Kidney epithelial cell (primary cell): ENCODE data around the gene SLC4A11. TPM values are rescaled to one million over a fixed set of nuclear protein-coding genes. Genes with fewer than 3 reads are reported as not detected.

Experiments used
- DNase-seq: peaks from one replicate; pipeline ENCODE4 v3.0.0-alpha.2; 2010; ENCODE audit warnings: low read depth
- H3K27me3 ChIP-seq: 2 replicates; pipeline ENCODE4 v1.6.0; 2011; ENCODE audit warnings: low read length; ENCODE audit not compliant: control insufficient read depth, insufficient read depth
- H3K36me3 ChIP-seq: 2 replicates; pipeline ENCODE4 v1.5.1; 2011; ENCODE audit warnings: low read length; ENCODE audit not compliant: control insufficient read depth, insufficient read depth
- H3K4me3 ChIP-seq: 2 replicates; pipeline ENCODE4 v1.5.1; 2011; ENCODE audit warnings: low read depth, mild to moderate bottlenecking, control low read depth, low read length
- CTCF ChIP-seq: IDR thresholded peaks from 2 replicates; pipeline ENCODE4 v1.5.1; 2011; ENCODE audit warnings: mild to moderate bottlenecking, moderate library complexity, low read length, control low read depth, inconsistent platforms; ENCODE audit not compliant: insufficient read depth, poor library complexity, severe bottlenecking
- total RNA-seq: library from RNA; depleted of rRNA; stranded (reverse); fragments of >200 nt; gene quantifications from 2 replicates; pipeline ENCODE4 v1.2.3, GENCODE V29; 2015

SLC4A11 gene
- total RNA-seq, result 4.9 and 8.5 TPM in 2 replicates

DNA sequence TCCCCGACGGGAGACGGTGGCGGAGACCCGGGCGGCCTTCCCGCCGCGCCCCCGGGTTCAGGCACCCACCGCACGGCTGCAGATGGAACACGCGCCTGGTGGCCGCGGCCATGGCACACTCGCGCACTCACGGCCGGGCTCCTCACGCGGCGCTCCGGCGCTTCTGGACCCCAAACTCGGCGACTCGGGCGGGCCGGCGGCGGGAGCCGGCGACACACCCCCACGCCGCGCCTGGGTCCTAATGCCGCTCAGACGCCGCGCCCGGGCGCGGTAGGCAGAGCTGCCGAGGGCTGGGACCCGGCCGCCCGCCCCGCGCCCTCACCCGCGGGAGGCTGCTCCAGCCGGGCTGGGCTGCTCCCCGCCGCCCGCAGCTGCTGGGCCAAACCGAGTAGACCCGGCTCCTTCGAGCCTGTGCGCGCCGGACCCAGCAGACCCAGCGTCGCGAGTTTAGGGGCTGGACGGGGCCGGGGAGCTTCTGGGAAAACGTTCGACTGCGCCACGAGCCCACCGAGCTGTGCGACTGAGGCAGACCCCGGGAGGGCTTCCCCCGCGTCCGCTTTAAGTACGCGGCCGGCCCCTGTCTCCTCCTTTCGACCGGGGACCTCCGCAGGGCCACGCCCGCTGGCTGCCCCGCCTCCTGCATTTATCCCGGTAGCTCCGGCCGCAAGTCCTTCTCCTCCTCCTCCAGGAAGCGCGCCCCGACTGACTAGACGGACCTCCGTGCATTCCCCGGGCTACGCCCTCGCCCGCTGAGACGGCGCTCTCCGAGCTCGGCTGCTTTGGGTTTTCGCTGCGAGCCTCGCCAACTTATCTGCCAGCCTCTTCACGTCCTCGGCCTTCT is at the start of gene SLC4A11:
Gene SLC4A11, minus strand, starts transcription at position 165 of the 841 bp plus-strand sequence. Its CDS starts 53 bp downstream, at position 112.
- TF ChIP-seq CTCF, result no peak
- H3K4me3 ChIP-seq, result peak within 1 kb of the TSS; percentile 56
- peak; percentile 42 for DNase-seq
- no peaks in the 10 kb centered on the region for H3K36me3 ChIP-seq
- H3K27me3 ChIP-seq, result peaks cover 25% of the 10 kb centered on the region

GRCh38 chr20:3283222-3283820 is 44.3 kb upstream of the SLC4A11 start:
- Histone ChIP-seq H3K27me3 (no peaks in the 10 kb centered on the region), H3K36me3 (peaks cover 1% of the 10 kb centered on the region), H3K4me3 (no peak overlapping the region)
- no peak for TF ChIP-seq CTCF
- DNase-seq, result no peak

DNA sequence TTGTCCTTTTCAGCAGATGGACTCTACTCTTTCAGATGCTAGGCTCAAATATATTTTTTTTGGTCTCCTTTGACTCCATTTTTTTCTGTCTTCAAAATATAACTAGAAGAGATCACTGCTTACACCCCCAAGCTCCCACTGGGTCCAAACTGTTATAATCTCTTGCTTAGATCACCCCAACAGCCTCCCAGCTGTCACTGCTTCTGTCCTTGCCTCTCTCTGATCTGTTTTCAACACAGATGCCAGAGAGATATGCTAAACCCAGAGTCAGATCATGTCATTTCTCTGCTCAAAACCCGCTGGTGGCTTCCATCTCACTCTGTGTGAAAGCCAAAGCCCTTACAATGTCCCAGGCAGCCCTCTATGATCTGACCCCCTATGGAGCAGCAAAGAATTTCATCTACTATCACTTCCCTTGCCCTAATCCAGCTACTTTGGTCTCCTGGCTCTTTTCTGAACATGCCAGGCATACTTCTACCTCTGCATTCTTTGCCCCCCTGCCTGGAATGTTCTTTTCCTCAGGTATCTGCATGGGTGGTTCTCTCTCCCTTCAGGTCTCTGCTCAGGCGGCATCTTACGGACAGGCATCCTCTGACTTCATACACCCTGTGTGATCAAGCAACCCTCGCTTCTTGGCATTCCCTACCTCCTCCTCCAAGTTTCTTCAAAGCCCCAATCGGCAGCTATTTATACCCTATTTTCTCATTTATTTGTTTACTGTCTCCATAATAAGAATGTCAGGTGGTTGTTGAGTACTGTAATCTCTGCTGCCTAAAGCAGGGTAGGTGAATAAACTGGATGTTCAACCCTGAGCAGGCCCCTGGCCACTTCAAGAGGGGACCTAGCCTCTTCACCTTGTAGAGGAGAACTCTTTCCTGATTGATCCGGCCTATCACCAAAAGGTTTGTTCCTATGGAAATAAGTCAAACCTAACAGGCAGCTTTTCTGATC is 43.6 kb upstream of the SLC4A11 start:
- DNase-seq, result no peak
- peaks cover 3% of the 10 kb centered on the region for H3K36me3 ChIP-seq
- no peaks in the 10 kb centered on the region for H3K27me3 ChIP-seq
- TF ChIP-seq CTCF, result no peak
- H3K4me3 ChIP-seq, result no peak overlapping the region

- Histone ChIP-seq H3K36me3 (peaks cover 5% of the 10 kb centered on the region), H3K27me3 (no peaks in the 10 kb centered on the region), H3K4me3 (no peak overlapping the region)
- no peak for DNase-seq
- TF ChIP-seq CTCF, result no peak
These were observed 42.4 kb upstream of the SLC4A11 start for GRCh38 chr20:3281437-3281836.

DNA sequence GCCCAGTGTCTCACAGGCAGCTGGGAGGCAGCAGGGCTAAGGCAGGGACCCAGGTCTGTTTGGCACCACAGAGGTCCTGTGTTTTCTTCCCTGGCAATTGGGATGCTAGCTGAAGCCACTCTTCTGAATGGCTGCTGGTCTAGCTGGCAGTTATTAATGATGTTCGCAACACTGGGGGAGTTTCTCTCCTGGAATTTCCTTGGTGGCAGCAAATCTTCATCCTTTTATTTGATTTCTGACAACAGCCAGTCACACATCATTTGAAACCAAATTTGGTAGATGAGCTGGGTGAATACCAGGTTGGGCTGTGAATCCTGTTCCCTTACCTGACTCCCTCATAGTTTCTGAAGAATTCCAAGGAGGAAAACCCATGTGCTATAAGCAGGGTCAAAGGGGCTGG is 40.8 kb upstream of the SLC4A11 start:
- H3K27me3 ChIP-seq, result no peaks in the 10 kb centered on the region
- no peak for DNase-seq
- peaks cover 5% of the 10 kb centered on the region for H3K36me3 ChIP-seq
- no peak overlapping the region for H3K4me3 ChIP-seq
- TF ChIP-seq CTCF, result no peak
